ENCODE results near the gene ETV3. TPM values are rescaled to one million over a fixed set of nuclear protein-coding genes. Genes with fewer than 3 reads are reported as not detected.

ETV3 gene
- total and polyA plus RNA-seq, 3 experiments from 2014 or later = 10.0 to 26.4 (median 24.8) TPM

- Histone ChIP-seq H3K27ac (ENCODE audit: low read depth, low read length) (peak overlapping the region; percentile 88), H3K9me3 (ENCODE audit: low read length) (no peaks in the 10 kb centered on the region), H3K4me1 (ENCODE audit: insufficient read depth, low read length) (peaks cover 63% of the 10 kb centered on the region), H3K36me3 (ENCODE audit: insufficient read depth, low read length) (peaks cover 17% of the 10 kb centered on the region), H3K27me3 (ENCODE audit: insufficient read depth, low read length, poor library complexity, severe bottlenecking) (no peaks in the 10 kb centered on the region), H3K4me3 (ENCODE audit: low read length) (peak overlapping the region; percentile 88)
- H3K27ac Mint-ChIP-seq = peak overlapping the region; percentile 91 to 99 (median 97)
- ChIA-PET POLR2A (no interaction called here), CTCF (interaction anchor here (2.0 kb wide), 1 partner anchor 19 kb away, joined by 8 read pairs; no protein-coding TSS in a partner anchor)
- no peak for DNase-seq
- no peaks in the 10 kb centered on the region for H3K9me3 Mint-ChIP-seq
- H3K36me3 Mint-ChIP-seq = peaks cover 6 to 54% (median 10%) of the 10 kb centered on the region in 3 donors
- peak overlapping the region; percentile 85 to 98 (median 96) for H3K4me3 Mint-ChIP-seq
- peaks cover 0 to 2% of the 10 kb centered on the region in 2 donors for H3K27me3 Mint-ChIP-seq
- H3K4me1 Mint-ChIP-seq = peaks cover 66 to 75% (median 69%) of the 10 kb centered on the region in 3 donors
These were observed 1.2 kb downstream of the ETV3 start for GRCh38 chr1:157137046-157137407.

GRCh38 chr1:157136133-157136532 lies 2.1 kb downstream of the ETV3 start:
- H3K27me3 ChIP-seq (ENCODE audit: insufficient read depth, low read length, poor library complexity, severe bottlenecking) = no peaks in the 10 kb centered on the region
- Mint-ChIP-seq H3K9me3 (no peaks in the 10 kb centered on the region), H3K27ac (peak overlapping the region; percentile 55 to 99 (median 97)), H3K4me1 (peaks cover 74 to 84% (median 78%) of the 10 kb centered on the region in 3 donors), H3K4me3 (peak overlapping the region; percentile 85 to 98 (median 96)), H3K36me3 (peaks cover 6 to 63% (median 16%) of the 10 kb centered on the region in 3 donors), H3K27me3 (peaks cover 0 to 2% of the 10 kb centered on the region in 2 donors)
- peaks cover 20% of the 10 kb centered on the region for H3K36me3 ChIP-seq (ENCODE audit: insufficient read depth, low read length)
- H3K4me3 ChIP-seq (ENCODE audit: low read length) = no peak overlapping the region
- peaks cover 66% of the 10 kb centered on the region for H3K4me1 ChIP-seq (ENCODE audit: insufficient read depth, low read length)
- CTCF ChIA-PET = interaction anchor here (1.0 to 2.0 kb wide), 3 partner anchors 19 to 46 kb away, joined by 3 to 8 read pairs (median 4); no protein-coding TSS in a partner anchor
- no peaks in the 10 kb centered on the region for H3K9me3 ChIP-seq (ENCODE audit: low read length)
- POLR2A ChIA-PET = no interaction called here
- H3K27ac ChIP-seq (ENCODE audit: low read depth, low read length) = no peak overlapping the region
- DNase-seq = no peak

DNA sequence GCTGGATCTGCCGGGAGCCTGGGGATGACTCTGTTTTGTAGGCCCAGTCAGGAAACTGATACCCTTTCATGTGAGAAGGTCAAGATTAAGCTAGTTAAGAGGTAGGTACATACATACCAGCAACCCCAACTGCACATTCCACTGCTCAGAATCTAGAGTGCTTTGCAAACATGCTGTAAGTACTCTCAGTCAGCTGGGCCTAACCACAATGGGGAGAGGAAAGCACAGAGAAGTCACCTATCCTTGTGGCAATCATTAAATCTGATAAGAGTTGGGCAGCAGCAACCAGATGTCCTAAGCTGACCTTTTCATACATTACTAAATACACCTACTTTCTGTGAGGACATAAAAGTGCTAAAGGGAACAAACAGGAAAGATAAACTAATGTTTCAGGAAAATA lies 2.5 kb downstream of the ETV3 start:
- Histone ChIP-seq H3K9me3 (ENCODE audit: low read length) (no peaks in the 10 kb centered on the region), H3K36me3 (ENCODE audit: insufficient read depth, low read length) (peaks cover 25% of the 10 kb centered on the region), H3K4me1 (ENCODE audit: insufficient read depth, low read length) (peaks cover 68% of the 10 kb centered on the region), H3K27ac (ENCODE audit: low read depth, low read length) (no peak overlapping the region), H3K27me3 (ENCODE audit: insufficient read depth, low read length, poor library complexity, severe bottlenecking) (no peaks in the 10 kb centered on the region), H3K4me3 (ENCODE audit: low read length) (no peak overlapping the region)
- POLR2A ChIA-PET = no interaction called here
- Mint-ChIP-seq H3K4me3 (peak overlapping the region; percentile 36 to 96 (median 85)), H3K4me1 (peaks cover 77 to 85% (median 83%) of the 10 kb centered on the region in 3 donors), H3K27ac (peak overlapping the region; percentile 30 to 99 (median 80)), H3K27me3 (peaks cover 0 to 2% of the 10 kb centered on the region in 2 donors), H3K36me3 (peaks cover 6 to 68% (median 18%) of the 10 kb centered on the region in 3 donors), H3K9me3 (no peaks in the 10 kb centered on the region)
- CTCF ChIA-PET = interaction anchor here (1.0 to 2.0 kb wide), 3 partner anchors 19 to 46 kb away, joined by 3 to 8 read pairs (median 4); no protein-coding TSS in a partner anchor
- DNase-seq = no peak

- ChIA-PET POLR2A (no interaction called here), CTCF (interaction anchor here (1.3 to 4.1 kb wide), 4 partner anchors 21 to 45 kb away, joined by 4 to 16 read pairs (median 6); no protein-coding TSS in a partner anchor)
- H3K9me3 Mint-ChIP-seq = no peaks in the 10 kb centered on the region
These were observed 3.1 kb downstream of the ETV3 start for GRCh38 chr1:157135070-157135469.

DNA sequence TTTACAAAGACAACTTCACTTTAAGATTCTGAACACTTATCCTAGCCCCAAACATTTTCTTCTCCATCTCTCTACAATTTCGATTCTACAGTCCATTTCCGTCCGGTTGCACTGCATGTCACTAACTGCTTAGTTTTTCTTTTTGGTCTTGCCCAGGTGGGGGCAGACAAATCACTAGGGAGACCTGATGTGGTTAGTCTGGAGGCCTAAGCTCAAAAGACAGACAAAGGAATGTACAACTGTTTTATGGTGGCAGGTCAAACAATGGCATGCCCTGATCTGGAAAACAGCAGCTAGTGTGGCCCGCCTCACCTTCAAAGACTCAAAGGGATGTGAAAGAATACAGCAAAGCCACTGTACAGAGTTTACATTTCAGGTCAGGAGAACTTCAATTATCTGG lies 3.8 kb downstream of the ETV3 start:
- POLR2A ChIA-PET = no interaction called here
- peaks cover 6 to 77% (median 18%) of the 10 kb centered on the region in 3 donors for H3K36me3 Mint-ChIP-seq

More at GRCh38 chr1:157135070-157135469, 3.1 kb downstream of the ETV3 start:
- H3K9me3 ChIP-seq (ENCODE audit: low read length) = no peaks in the 10 kb centered on the region
- H3K4me3 ChIP-seq (ENCODE audit: low read length) = no peak overlapping the region
- Mint-ChIP-seq H3K27ac (peak overlapping the region in 7 of 8 donors; percentile 62 to 99 (median 84)), H3K4me1 (peaks cover 77 to 85% (median 85%) of the 10 kb centered on the region in 3 donors), H3K36me3 (peaks cover 6 to 73% (median 18%) of the 10 kb centered on the region in 3 donors), H3K4me3 (peak overlapping the region; percentile 2 to 96 (median 59)), H3K27me3 (peaks cover 0 to 2% of the 10 kb centered on the region in 2 donors)
- no peaks in the 10 kb centered on the region for H3K27me3 ChIP-seq (ENCODE audit: insufficient read depth, low read length, poor library complexity, severe bottlenecking)
- peaks cover 72% of the 10 kb centered on the region for H3K4me1 ChIP-seq (ENCODE audit: insufficient read depth, low read length)
- H3K36me3 ChIP-seq (ENCODE audit: insufficient read depth, low read length) = peaks cover 31% of the 10 kb centered on the region
- no peak for DNase-seq
- H3K27ac ChIP-seq (ENCODE audit: low read depth, low read length) = no peak overlapping the region

GRCh38 chr1:157133426-157133825 lies 4.8 kb downstream of the ETV3 start:
- Histone ChIP-seq H3K27me3 (ENCODE audit: insufficient read depth, low read length, poor library complexity, severe bottlenecking) (no peaks in the 10 kb centered on the region), H3K9me3 (ENCODE audit: low read length) (no peaks in the 10 kb centered on the region), H3K4me1 (ENCODE audit: insufficient read depth, low read length) (peaks cover 64% of the 10 kb centered on the region), H3K36me3 (ENCODE audit: insufficient read depth, low read length) (peaks cover 35% of the 10 kb centered on the region), H3K27ac (ENCODE audit: low read depth, low read length) (no peak overlapping the region), H3K4me3 (ENCODE audit: low read length) (peak overlapping the region; percentile 0)
- CTCF ChIA-PET = interaction anchor here (1.6 to 4.1 kb wide), 3 partner anchors 19 to 43 kb away, joined by 4 to 16 read pairs (median 8); no protein-coding TSS in a partner anchor
- Mint-ChIP-seq H3K4me3 (peak overlapping the region; percentile 56 to 85 (median 66)), H3K36me3 (peaks cover 6 to 81% (median 18%) of the 10 kb centered on the region in 3 donors), H3K27ac (peak overlapping the region; percentile 2 to 99 (median 86)), H3K27me3 (peaks cover 0 to 2% of the 10 kb centered on the region in 2 donors), H3K4me1 (peaks cover 70 to 77% (median 74%) of the 10 kb centered on the region in 3 donors), H3K9me3 (no peaks in the 10 kb centered on the region)
- peak in 2 of 5 donors; percentile 65 to 66 for DNase-seq
- POLR2A ChIA-PET = no interaction called here

More for the DNA sequence above, 3.8 kb downstream of the ETV3 start:
- peak overlapping the region; percentile 5 to 85 (median 52) for H3K4me3 Mint-ChIP-seq
- DNase-seq = no peak
- no peaks in the 10 kb centered on the region for H3K9me3 Mint-ChIP-seq
- peaks cover 32% of the 10 kb centered on the region for H3K36me3 ChIP-seq (ENCODE audit: insufficient read depth, low read length)
- peaks cover 0 to 2% of the 10 kb centered on the region in 2 donors for H3K27me3 Mint-ChIP-seq
- CTCF ChIA-PET = interaction anchor here (1.6 to 4.1 kb wide), 3 partner anchors 20 to 44 kb away, joined by 4 to 16 read pairs (median 8); no protein-coding TSS in a partner anchor
- H3K4me3 ChIP-seq (ENCODE audit: low read length) = no peak overlapping the region
- H3K4me1 Mint-ChIP-seq = peaks cover 78 to 82% (median 80%) of the 10 kb centered on the region in 3 donors
- peaks cover 71% of the 10 kb centered on the region for H3K4me1 ChIP-seq (ENCODE audit: insufficient read depth, low read length)
- no peak overlapping the region for H3K27ac ChIP-seq (ENCODE audit: low read depth, low read length)
- no peaks in the 10 kb centered on the region for H3K27me3 ChIP-seq (ENCODE audit: insufficient read depth, low read length, poor library complexity, severe bottlenecking)
- H3K27ac Mint-ChIP-seq = peak overlapping the region; percentile 75 to 99 (median 86)
- H3K9me3 ChIP-seq (ENCODE audit: low read length) = no peaks in the 10 kb centered on the region

- peaks cover 64% of the 10 kb centered on the region for H3K4me1 ChIP-seq (ENCODE audit: insufficient read depth, low read length)
- no peak overlapping the region for H3K4me3 ChIP-seq (ENCODE audit: low read length)
- Mint-ChIP-seq H3K4me3 (peak overlapping the region in 5 of 7 donors; percentile 4 to 56 (median 43)), H3K4me1 (peaks cover 73 to 81% (median 80%) of the 10 kb centered on the region in 3 donors), H3K9me3 (no peaks in the 10 kb centered on the region), H3K27me3 (peaks cover 0 to 2% of the 10 kb centered on the region in 2 donors), H3K36me3 (peaks cover 6 to 87% (median 21%) of the 10 kb centered on the region in 3 donors), H3K27ac (peak overlapping the region; percentile 13 to 99 (median 82))
- DNase-seq = no peak
- CTCF ChIA-PET = interaction anchor here (4.1 kb wide), 1 partner anchor 42 kb away, joined by 16 read pairs; no protein-coding TSS in a partner anchor
- POLR2A ChIA-PET = no interaction called here
- no peaks in the 10 kb centered on the region for H3K9me3 ChIP-seq (ENCODE audit: low read length)
- H3K36me3 ChIP-seq (ENCODE audit: insufficient read depth, low read length) = peaks cover 42% of the 10 kb centered on the region
- H3K27me3 ChIP-seq (ENCODE audit: insufficient read depth, low read length, poor library complexity, severe bottlenecking) = no peaks in the 10 kb centered on the region
- H3K27ac ChIP-seq (ENCODE audit: low read depth, low read length) = no peak overlapping the region
These were observed 5.5 kb downstream of the ETV3 start for GRCh38 chr1:157132616-157133167.

- H3K36me3 ChIP-seq (ENCODE audit: insufficient read depth, low read length) = peaks cover 45% of the 10 kb centered on the region
These were observed 6.1 kb downstream of the ETV3 start for GRCh38 chr1:157132111-157132510.

More at GRCh38 chr1:157132111-157132510, 6.1 kb downstream of the ETV3 start:
- Mint-ChIP-seq H3K4me1 (peaks cover 67 to 78% (median 76%) of the 10 kb centered on the region in 3 donors), H3K27ac (peak overlapping the region; percentile 9 to 90 (median 78)), H3K36me3 (peaks cover 6 to 86% (median 24%) of the 10 kb centered on the region in 3 donors), H3K4me3 (peak overlapping the region in 4 of 7 donors; percentile 4 to 65 (median 28)), H3K9me3 (no peaks in the 10 kb centered on the region), H3K27me3 (no peaks in the 10 kb centered on the region)
- peaks cover 59% of the 10 kb centered on the region for H3K4me1 ChIP-seq (ENCODE audit: insufficient read depth, low read length)
- no peak overlapping the region for H3K27ac ChIP-seq (ENCODE audit: low read depth, low read length)
- no peaks in the 10 kb centered on the region for H3K9me3 ChIP-seq (ENCODE audit: low read length)
- H3K27me3 ChIP-seq (ENCODE audit: insufficient read depth, low read length, poor library complexity, severe bottlenecking) = no peaks in the 10 kb centered on the region
- POLR2A ChIA-PET = no interaction called here
- DNase-seq = no peak
- CTCF ChIA-PET = interaction anchor here (4.1 kb wide), 1 partner anchor 42 kb away, joined by 16 read pairs; no protein-coding TSS in a partner anchor
- H3K4me3 ChIP-seq (ENCODE audit: low read length) = no peak overlapping the region
